SK-N-SH treated with all-trans-retinoic acid at 6 μM for 48 hours (cell line): Measurements from ENCODE around the gene NUP214.

Experiments used
- ATAC-seq: fragments of 200-7000 bp; cut with Tn5 transposase; 3 replicates; pipeline ENCODE4 v1.9.1; 2020; ENCODE audit warnings: mild to moderate bottlenecking, moderate library complexity
- ARNTL ChIP-seq: fragments of 450-650 bp; formaldehyde crosslinking; IDR thresholded peaks from 2 replicates; pipeline ENCODE4 v1.5.0; 2020; ENCODE audit warnings: low read depth, mild to moderate bottlenecking, moderate library complexity, borderline replicate concordance
- BACH2 ChIP-seq: fragments of 250-450 bp; sonication (Bioruptor Pico); IDR thresholded peaks from 2 replicates; pipeline ENCODE4 v1.9.0; 2021; ENCODE audit warnings: mild to moderate bottlenecking, borderline replicate concordance
- CREB5 ChIP-seq: fragments of 250-450 bp; sonication (Bioruptor Pico); IDR thresholded peaks from 2 replicates; pipeline ENCODE4 v1.5.1; 2020; ENCODE audit warnings: low read depth, mild to moderate bottlenecking, moderate library complexity
- CSDC2 ChIP-seq: fragments of 250-450 bp; sonication (Bioruptor Pico); IDR thresholded peaks from 2 replicates; pipeline ENCODE4 v1.5.0; 2020; ENCODE audit warnings: mild to moderate bottlenecking, moderate library complexity
- CSRNP3 ChIP-seq: fragments of 250-450 bp; sonication (Bioruptor Pico); IDR thresholded peaks from 2 replicates; pipeline ENCODE4 v1.5.1; 2021; ENCODE audit warnings: mild to moderate bottlenecking, moderate library complexity
- ESRRG ChIP-seq: fragments of 250-450 bp; sonication (Bioruptor Pico); IDR thresholded peaks from 2 replicates; pipeline ENCODE4 v1.6.1; 2021; ENCODE audit warnings: mild to moderate bottlenecking
- GLIS3 ChIP-seq: fragments of 250-450 bp; sonication (Bioruptor Pico); IDR thresholded peaks from 2 replicates; pipeline ENCODE4 v1.5.0; 2020; ENCODE audit warnings: mild to moderate bottlenecking, moderate library complexity
- PATZ1 ChIP-seq: fragments of 250-450 bp; sonication (Bioruptor Pico); IDR thresholded peaks from 2 replicates; pipeline ENCODE4 v1.8.0; 2020; ENCODE audit warnings: mild to moderate bottlenecking, moderate library complexity, borderline replicate concordance
- POU6F1 ChIP-seq: fragments of 250-450 bp; sonication (Bioruptor Pico); IDR thresholded peaks from 2 replicates; pipeline ENCODE4 v1.8.0; 2021; ENCODE audit warnings: low read depth, mild to moderate bottlenecking, moderate library complexity, borderline replicate concordance
- PPARA ChIP-seq: fragments of 250-450 bp; sonication (Bioruptor Pico); IDR thresholded peaks from 2 replicates; pipeline ENCODE4 v1.5.0; 2020; ENCODE audit warnings: mild to moderate bottlenecking, borderline replicate concordance
- RARB ChIP-seq: fragments of 250-450 bp; sonication (Bioruptor Pico); IDR thresholded peaks from 2 replicates; pipeline ENCODE4 v1.8.0; 2021; ENCODE audit warnings: mild to moderate bottlenecking, moderate library complexity
- SNAI2 ChIP-seq: fragments of 250-450 bp; sonication (Bioruptor Pico); IDR thresholded peaks from 2 replicates; pipeline ENCODE4 v1.5.0; 2020; ENCODE audit warnings: mild to moderate bottlenecking, moderate library complexity
- TSHZ2 ChIP-seq: fragments of 250-450 bp; sonication (Bioruptor Pico); IDR thresholded peaks from 2 replicates; pipeline ENCODE4 v1.5.0; 2020; ENCODE audit warnings: mild to moderate bottlenecking, moderate library complexity
- ZC3H10 ChIP-seq: fragments of 250-450 bp; sonication (Bioruptor Pico); IDR thresholded peaks from 2 replicates; pipeline ENCODE4 v1.5.1; 2021; ENCODE audit warnings: mild to moderate bottlenecking, moderate library complexity
- ZFP3 ChIP-seq: fragments of 250-450 bp; sonication (Bioruptor Pico); IDR thresholded peaks from 2 replicates; pipeline ENCODE4 v1.5.0; 2020; ENCODE audit warnings: mild to moderate bottlenecking, moderate library complexity
- ZFP30 ChIP-seq: fragments of 450-650 bp; formaldehyde crosslinking; IDR thresholded peaks from 2 replicates; pipeline ENCODE4 v1.5.0; 2022; ENCODE audit warnings: mild to moderate bottlenecking, moderate library complexity
- ZNF565 ChIP-seq: fragments of 450-650 bp; formaldehyde crosslinking; conservative IDR thresholded peaks from 2 replicates; pipeline ENCODE4 v1.5.0; 2020; ENCODE audit warnings: low read depth, mild to moderate bottlenecking, moderate library complexity
- ZNF70 ChIP-seq: fragments of 450-650 bp; formaldehyde crosslinking; IDR thresholded peaks from 2 replicates; pipeline ENCODE4 v1.5.0; 2020; ENCODE audit warnings: mild to moderate bottlenecking, moderate library complexity

Gene NUP214

GRCh38 chr9:131263701-131264100, 138.3 kb downstream of the NUP214 start:
- no peak for ATAC-seq
- TF ChIP-seq ZNF70 (no peak), GLIS3 (CRISPR knock-in tag) (no peak), ZC3H10 (CRISPR knock-in tag) (no peak), CSRNP3 (CRISPR knock-in tag) (no peak)

GRCh38 chr9:131264231-131264630, 138.8 kb downstream of the NUP214 start:
- no peak for TF ChIP-seq PATZ1 (CRISPR knock-in tag)
- TF ChIP-seq SNAI2 (CRISPR knock-in tag): no peak
- TF ChIP-seq CSDC2 (CRISPR knock-in tag): no peak
- TF ChIP-seq ESRRG (CRISPR knock-in tag): no peak
- no peak for TF ChIP-seq ZNF565 (CRISPR knock-in tag)
- no peak for ATAC-seq

- TF ChIP-seq ZC3H10 (CRISPR knock-in tag): no peak
- no peak for TF ChIP-seq GLIS3 (CRISPR knock-in tag)
- TF ChIP-seq BACH2 (CRISPR knock-in tag): no peak
- TF ChIP-seq SNAI2 (CRISPR knock-in tag): no peak
- no peak for TF ChIP-seq RARB (CRISPR knock-in tag)
- TF ChIP-seq ZNF565 (CRISPR knock-in tag): no peak
- TF ChIP-seq ESRRG (CRISPR knock-in tag): no peak
- TF ChIP-seq PATZ1 (CRISPR knock-in tag): no peak
- no peak for TF ChIP-seq CREB5 (CRISPR knock-in tag)
- TF ChIP-seq PPARA (CRISPR knock-in tag): no peak
- TF ChIP-seq POU6F1 (CRISPR knock-in tag): no peak
- TF ChIP-seq CSRNP3 (CRISPR knock-in tag): no peak
- no peak for TF ChIP-seq ZFP30 (CRISPR knock-in tag)
- TF ChIP-seq ZFP3 (CRISPR knock-in tag): no peak
- no peak for TF ChIP-seq ARNTL (CRISPR knock-in tag)
- TF ChIP-seq CSDC2 (CRISPR knock-in tag): no peak
- no peak for TF ChIP-seq ZNF70
- no peak for TF ChIP-seq TSHZ2
- ATAC-seq: no peak
These were observed 141.2 kb downstream of the NUP214 start for GRCh38 chr9:131266266-131267229.
